K562 (cell line): ENCODE measurements around the gene SRF. TPM values are rescaled to one million over a fixed set of nuclear protein-coding genes. Genes with fewer than 3 reads are reported as not detected.

Experiments used
- ARID1B ChIP-seq: fragments of 450-650 bp; IDR thresholded peaks from 2 replicates; pipeline ENCODE4 v1.6.1; 2016; ENCODE audit warnings: antibody characterized with exemption, mild to moderate bottlenecking, inconsistent platforms
- DDX20 ChIP-seq: fragments of 450-650 bp; IDR thresholded peaks from 2 replicates; pipeline ENCODE4 v1.6.1; 2016; ENCODE audit warnings: missing genetic modification characterization, low read depth, mild to moderate bottlenecking, missing compliant biosample characterization, moderate library complexity
- DPF2 ChIP-seq: fragments of 450-650 bp; IDR thresholded peaks from 2 replicates; pipeline ENCODE4 v1.6.1; 2016
- HBP1 ChIP-seq: fragments of 450-650 bp; formaldehyde crosslinking; IDR thresholded peaks from 2 replicates; pipeline ENCODE4 v1.4.0; 2022; ENCODE audit warnings: missing genetic modification characterization
- KAT8 ChIP-seq: fragments of 450-650 bp; IDR thresholded peaks from 2 replicates; pipeline ENCODE4 v1.6.1; 2016; ENCODE audit warnings: low read depth, mild to moderate bottlenecking
- LARP7 ChIP-seq: fragments of 450-650 bp; IDR thresholded peaks from 2 replicates; pipeline ENCODE4 v1.6.1; 2016
- NR3C1 ChIP-seq: sonication (generic); formaldehyde crosslinking; IDR thresholded peaks from 2 replicates; pipeline ENCODE4 v1.8.1; 2022; ENCODE audit warnings: missing genetic modification reagents
- OTX1 ChIP-seq: fragments of 450-650 bp; formaldehyde crosslinking; IDR thresholded peaks from 2 replicates; pipeline ENCODE4 v1.4.0; 2022; ENCODE audit warnings: mild to moderate bottlenecking
- SMARCA4 ChIP-seq: fragments of 450-650 bp; IDR thresholded peaks from 2 replicates; pipeline ENCODE4 v1.6.1; 2016
- TAL1 ChIP-seq: fragments of 450-650 bp; IDR thresholded peaks from 2 replicates; pipeline ENCODE4 v1.6.1; 2016; ENCODE audit warnings: mild to moderate bottlenecking
- TCF7L2 ChIP-seq: fragments of 150-350 bp; IDR thresholded peaks from 2 replicates; pipeline ENCODE4 v1.6.1; 2016; ENCODE audit warnings: low read depth, mild to moderate bottlenecking, low read length, moderate library complexity
- TFAP4 ChIP-seq: sonication (generic); formaldehyde crosslinking; IDR thresholded peaks from 2 replicates; pipeline ENCODE4 v1.8.0; 2022; ENCODE audit warnings: missing genetic modification reagents, mild to moderate bottlenecking, moderate library complexity, borderline replicate concordance
- ZBTB33 ChIP-seq: sonication (generic); formaldehyde crosslinking; IDR thresholded peaks from 2 replicates; pipeline ENCODE4 v1.8.1; 2023; ENCODE audit warnings: mild to moderate bottlenecking, missing genetic modification reagents
- ZFP30 ChIP-seq: fragments of 250-450 bp; sonication (Bioruptor Pico); IDR thresholded peaks from 2 replicates; pipeline ENCODE4 v1.8.0; 2022; ENCODE audit warnings: moderate library complexity, mild to moderate bottlenecking, inconsistent platforms, borderline replicate concordance
- ZNF12 ChIP-seq: sonication (generic); formaldehyde crosslinking; IDR thresholded peaks from 2 replicates; pipeline ENCODE4 v1.4.0; 2020; ENCODE audit warnings: mild to moderate bottlenecking, missing genetic modification reagents
- polyA plus RNA-seq, 8 experiments: library from polyadenylated mRNA; depleted of rRNA in 4 of 8; stranded (reverse) in 5 of 8; unstranded in 3 of 8; fragments of >200 nt; fragmentation: Nextera tagmentation in 2 of 8; fragmentation: Illumina TruSeq in 1 of 8; extraction: Ambion mirVana in 2 of 8; extraction: Trizol in 1 of 8; gene quantifications; 2 replicates each; pipeline versions ENCODE4 v1.2.1 to v1.2.3, GENCODE V29; 2011 to 2014; ENCODE audit warnings: inconsistent platforms in 1 of 8, missing spikeins in 1 of 8
- total RNA-seq, 7 experiments: library from RNA; depleted of rRNA in 6 of 7; stranded (reverse); fragments of >200 nt in 6 of 7; fragmentation: Illumina TruSeq in 2 of 7; extraction: Trizol in 2 of 7; gene quantifications; 2 replicates each; pipeline versions ENCODE4 v1.2.1 to v1.2.3, GENCODE V29; 2011 to 2021; ENCODE audit warnings: low replicate concordance in 1 of 7
- TF ChIP-seq, protein P1 (sequence below): fragments of 450-650 bp; IDR thresholded peaks from 2 replicates; pipeline ENCODE4 v1.6.1; 2016; ENCODE audit warnings: low read depth

Gene SRF
- total and polyA plus RNA-seq, 9 of the 15 experiments (the other 6 are each of a cell fraction or from before 2014, with no cell fraction given) = 2.5 to 37.0 (median 24.6) TPM

DNA sequence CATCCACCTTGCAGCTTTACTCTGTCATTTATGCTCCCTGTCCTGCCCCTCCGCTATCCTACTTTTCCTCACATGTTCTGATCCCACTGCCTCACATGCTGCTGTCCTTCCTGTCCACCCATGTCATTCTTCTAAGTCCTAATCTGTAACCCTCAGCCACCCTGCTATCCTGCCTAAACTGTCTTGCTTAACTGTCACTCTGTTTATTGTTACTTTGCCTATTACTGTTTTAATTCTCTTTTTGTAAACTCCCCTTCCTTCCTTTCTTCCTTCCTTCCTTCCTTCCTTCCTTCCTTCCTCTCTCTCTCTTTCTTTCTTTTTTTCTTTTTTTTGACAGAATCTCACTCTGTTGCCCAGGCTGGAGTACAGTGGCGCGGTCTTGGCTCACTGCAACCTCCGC, 12.4 kb downstream of the SRF start (continued):
- TF ChIP-seq DDX20 (tag) (no peak), ZFP30 (CRISPR knock-in tag) (no peak), OTX1 (CRISPR knock-in tag) (peak; percentile 68; the same call in 1 of the 2 replicates), TFAP4 (CRISPR knock-in tag) (no peak), TCF7L2 (no peak), ZBTB33 (CRISPR knock-in tag) (peak; percentile 70), NR3C1 (no peak), HBP1 (CRISPR knock-in tag) (0 out of 2 replicates have a peak, but pooled peaks have one; percentile 72), ARID1B (peak; percentile 84), LARP7 (peak; percentile 81; the same call in 1 of the 2 replicates), DPF2 (peak; percentile 83), TAL1 (peak; percentile 56), KAT8 (no peak), ZNF12 (no peak), SMARCA4 (peak; percentile 64)
- TF ChIP-seq, protein P1, sequence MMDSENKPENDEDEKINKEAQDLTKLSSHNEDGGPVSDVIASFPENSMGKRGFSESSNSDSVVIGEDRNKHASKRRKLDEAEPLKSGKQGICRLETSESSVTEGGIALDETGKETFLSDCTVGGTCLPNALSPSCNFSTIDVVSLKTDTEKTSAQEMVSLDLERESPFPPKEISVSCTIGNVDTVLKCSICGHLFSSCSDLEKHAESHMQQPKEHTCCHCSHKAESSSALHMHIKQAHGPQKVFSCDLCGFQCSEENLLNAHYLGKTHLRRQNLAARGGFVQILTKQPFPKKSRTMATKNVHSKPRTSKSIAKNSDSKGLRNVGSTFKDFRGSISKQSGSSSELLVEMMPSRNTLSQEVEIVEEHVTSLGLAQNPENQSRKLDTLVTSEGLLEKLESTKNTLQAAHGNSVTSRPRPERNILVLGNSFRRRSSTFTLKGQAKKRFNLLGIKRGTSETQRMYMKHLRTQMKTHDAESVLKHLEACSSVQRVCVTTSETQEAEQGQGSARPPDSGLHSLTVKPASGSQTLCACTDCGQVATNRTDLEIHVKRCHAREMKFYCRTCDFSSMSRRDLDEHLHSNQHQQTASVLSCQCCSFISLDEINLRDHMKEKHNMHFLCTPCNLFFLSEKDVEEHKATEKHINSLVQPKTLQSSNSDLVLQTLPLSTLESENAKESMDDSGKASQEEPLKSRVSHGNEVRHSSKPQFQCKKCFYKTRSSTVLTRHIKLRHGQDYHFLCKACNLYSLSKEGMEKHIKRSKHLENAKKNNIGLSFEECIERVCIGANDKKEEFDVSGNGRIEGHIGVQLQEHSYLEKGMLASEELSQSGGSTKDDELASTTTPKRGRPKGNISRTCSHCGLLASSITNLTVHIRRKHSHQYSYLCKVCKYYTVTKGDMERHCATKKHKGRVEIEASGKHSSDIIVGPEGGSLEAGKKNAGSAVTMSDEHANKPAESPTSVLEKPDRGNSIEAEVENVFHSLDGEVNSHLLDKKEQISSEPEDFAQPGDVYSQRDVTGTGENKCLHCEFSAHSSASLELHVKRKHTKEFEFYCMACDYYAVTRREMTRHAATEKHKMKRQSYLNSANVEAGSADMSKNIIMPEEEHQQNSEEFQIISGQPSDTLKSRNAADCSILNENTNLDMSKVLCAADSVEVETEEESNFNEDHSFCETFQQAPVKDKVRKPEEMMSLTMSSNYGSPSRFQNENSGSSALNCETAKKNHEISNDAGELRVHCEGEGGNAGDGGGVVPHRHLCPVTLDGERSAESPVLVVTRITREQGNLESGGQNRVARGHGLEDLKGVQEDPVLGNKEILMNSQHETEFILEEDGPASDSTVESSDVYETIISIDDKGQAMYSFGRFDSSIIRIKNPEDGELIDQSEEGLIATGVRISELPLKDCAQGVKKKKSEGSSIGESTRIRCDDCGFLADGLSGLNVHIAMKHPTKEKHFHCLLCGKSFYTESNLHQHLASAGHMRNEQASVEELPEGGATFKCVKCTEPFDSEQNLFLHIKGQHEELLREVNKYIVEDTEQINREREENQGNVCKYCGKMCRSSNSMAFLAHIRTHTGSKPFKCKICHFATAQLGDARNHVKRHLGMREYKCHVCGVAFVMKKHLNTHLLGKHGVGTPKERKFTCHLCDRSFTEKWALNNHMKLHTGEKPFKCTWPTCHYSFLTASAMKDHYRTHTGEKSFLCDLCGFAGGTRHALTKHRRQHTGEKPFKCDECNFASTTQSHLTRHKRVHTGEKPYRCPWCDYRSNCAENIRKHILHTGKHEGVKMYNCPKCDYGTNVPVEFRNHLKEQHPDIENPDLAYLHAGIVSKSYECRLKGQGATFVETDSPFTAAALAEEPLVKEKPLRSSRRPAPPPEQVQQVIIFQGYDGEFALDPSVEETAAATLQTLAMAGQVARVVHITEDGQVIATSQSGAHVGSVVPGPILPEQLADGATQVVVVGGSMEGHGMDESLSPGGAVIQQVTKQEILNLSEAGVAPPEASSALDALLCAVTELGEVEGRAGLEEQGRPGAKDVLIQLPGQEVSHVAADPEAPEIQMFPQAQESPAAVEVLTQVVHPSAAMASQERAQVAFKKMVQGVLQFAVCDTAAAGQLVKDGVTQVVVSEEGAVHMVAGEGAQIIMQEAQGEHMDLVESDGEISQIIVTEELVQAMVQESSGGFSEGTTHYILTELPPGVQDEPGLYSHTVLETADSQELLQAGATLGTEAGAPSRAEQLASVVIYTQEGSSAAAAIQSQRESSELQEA = peak; percentile 60; the same call in 1 of the 2 replicates
